ENCODE measurements around the gene OLFM1.
"Not testable (repeated sequence)": the region's sequence is repeated elsewhere in the genome, so short reads cannot be mapped to it uniquely, and the experiment has no call there.

The OLFM1 gene

DNA sequence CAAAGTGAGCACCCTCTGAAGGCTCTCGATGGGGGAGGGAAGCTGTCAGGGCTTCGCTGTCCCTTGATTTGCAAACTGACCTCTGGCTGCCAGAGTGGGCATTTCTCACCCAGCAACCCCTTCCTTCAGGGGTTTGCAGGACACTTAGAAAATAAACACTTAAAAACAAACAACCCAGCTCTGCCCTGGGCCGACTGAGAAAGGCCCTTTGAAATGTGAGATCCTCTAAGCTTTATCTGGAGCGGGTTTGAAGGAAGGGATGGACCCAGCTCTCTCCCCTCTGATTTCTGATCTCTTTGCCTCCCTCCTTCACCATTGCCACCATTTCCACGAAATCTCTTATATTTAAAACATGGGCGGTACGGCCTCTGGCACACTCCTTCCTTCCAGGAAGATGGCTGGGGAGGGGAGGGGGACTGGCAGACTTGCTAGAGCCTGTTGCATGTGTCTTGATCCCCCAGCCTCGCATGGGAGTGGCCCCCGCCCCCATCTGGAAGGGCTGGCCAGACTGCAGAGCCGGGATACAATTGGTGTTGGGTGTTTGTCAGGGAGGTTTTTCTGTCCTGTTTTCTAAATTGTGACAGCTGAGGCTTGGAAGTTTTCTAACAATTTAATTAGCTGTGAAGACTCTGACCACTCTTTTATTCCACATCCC lies 20.2 kb downstream of the OLFM1 start:
- DNase-seq (ENCODE audit: low read depth), result no peak

DNA sequence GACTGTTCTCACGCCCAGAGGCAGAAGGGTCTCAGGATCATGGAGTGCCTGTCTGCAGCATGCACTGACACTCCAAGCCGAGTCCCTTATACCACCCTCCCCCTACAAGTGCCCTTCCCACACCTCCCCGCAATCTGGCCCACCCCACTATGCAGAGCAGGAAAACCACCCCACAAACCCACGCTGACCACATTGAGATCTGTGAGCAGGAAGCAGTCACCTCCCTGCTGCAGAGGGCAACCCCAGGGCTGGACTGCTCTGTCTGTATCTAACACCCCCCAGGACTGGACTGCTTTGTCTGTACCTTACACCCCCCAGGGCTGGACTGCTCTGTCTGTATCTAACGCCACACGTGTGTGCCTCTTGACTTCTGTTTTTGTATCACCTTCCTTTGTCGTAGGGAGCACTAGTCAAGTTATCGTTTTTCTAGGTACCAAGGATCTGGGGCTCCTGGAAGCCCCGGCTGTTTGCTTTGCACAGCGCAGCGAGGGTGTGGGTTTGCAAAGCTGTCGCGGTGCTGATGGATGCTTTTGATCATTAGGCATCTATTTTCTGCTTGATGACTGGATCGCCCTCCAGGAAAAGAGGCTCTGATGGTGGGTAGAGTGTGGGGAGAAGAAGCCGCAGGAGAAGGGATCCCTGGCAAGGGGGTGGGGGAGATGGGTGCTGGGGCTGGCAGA lies 21.5 kb downstream of the OLFM1 start:
- DNase-seq (ENCODE audit: low read depth), result no peak

DNA sequence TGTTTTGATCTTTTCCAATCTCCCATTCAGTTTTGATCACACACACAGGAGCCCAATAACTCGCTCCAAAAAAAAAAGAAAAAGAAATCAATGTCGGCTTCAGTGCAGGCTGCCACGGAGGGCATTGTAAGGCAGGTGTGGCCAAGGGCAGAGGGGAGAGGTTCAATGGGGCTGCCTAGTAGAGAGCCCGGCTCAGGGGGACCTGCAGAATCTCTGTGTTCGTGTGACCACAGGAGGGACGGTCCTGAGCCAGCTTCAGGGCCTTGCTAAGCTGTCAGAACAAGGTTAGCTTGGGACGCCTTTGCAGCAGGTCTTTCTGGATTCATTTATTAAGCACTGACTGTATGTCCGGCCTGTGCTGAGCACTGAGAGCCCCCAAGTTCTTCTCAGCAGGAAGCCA lies 22.2 kb downstream of the OLFM1 start:
- no peak for DNase-seq (ENCODE audit: low read depth)

DNA sequence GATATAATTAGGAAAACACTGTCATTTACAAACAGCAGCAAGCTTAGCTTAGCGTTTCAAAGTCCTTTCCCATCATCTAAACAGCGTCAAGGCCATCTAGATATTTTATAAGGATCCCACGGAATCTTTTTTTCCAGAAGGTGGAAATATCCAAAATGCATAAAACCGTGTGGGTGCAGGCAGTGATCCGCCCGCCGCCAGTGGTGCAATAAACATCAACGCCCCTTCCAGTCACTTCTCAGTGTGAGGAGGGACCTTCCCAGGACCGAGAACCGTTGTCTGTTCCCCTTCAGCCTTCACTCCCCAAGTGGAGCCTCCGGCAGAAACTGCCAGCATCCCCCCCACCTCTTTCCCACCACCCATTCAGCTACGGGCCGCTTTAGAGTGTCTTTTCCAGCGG lies 22.9 kb downstream of the OLFM1 start:
- DNase-seq (ENCODE audit: low read depth), result no peak

DNA sequence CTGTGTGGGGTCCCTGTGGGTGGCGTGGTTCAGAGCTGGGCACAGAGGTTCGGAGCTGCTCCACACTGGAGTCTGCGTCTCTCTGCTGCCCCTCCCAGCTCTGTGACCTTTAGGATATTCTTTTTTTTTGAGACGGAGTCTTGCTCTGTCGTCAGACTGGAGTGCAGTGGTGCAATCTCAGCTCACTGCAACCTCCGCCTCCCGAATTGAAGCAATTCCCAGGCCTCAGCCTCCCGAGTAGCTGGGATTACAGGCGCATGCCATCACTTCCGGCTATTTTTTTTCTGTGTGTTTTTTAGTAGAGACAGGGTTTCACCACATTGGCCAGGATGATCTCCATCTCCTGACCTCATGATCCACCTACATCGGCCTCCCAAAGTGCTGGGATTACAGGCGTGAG lies 24.1 kb downstream of the OLFM1 start:
- DNase-seq (ENCODE audit: low read depth), result not testable (repeated sequence)

DNA sequence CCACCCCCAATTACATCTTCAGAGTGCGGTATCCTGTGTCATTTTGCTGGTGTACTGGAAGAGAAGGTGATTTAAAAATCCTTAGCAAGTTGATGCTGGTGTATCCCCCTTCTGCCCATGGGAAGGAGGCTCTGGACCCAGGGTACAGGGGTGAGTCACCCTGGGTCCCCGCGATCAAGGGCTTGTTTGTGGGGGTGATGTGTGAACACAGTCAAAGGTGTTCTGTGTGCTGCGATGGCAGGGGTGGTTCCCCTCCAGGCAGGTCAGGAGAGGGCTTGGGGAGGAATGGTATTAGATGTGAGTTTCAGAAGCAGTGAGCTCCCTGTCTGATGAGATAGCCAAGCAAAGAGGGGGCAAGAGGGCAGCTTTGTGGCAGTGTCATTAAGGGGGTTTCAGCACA lies 28.9 kb downstream of the OLFM1 start:
- DNase-seq (ENCODE audit: low read depth), result no peak

DNA sequence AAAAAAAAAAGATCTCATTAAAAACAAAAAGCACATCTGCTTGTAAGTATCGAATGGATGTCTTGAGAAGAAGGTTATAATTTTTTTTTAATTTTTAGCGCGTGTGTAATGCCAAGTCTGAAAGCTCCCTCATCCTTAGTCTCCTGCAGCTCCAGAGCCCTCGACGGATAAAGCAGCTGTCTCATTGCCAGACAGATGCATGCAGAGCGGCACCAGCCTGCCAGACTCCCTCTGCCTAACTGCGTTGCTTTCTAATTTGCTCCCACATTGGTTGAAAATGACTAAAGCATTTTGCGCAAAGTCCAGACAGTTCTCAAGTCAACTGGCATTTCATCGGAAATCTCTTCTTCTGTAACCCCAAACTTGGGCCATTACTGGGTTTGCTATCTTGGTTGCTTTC lies 29.4 kb downstream of the OLFM1 start:
- no peak for DNase-seq (ENCODE audit: low read depth)

DNA sequence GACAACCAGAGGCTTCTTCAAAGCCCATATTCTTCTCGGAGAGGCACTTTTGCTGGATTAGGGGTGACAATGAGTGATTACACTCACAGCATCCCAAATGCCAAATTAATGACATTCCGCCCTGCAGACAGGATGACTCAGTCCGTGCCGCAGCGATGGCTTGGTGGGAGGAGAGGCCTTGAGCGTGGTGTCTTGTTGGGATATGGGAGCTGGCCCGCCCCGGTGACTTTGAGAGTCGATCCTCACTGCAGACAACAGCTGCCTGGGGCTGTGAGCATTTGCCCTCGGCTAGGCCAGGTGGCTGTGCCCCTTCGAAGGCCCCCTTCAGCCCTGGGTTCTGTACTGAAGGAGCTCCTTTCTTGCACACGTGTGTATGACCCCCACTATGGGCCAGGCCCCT lies 29.8 kb downstream of the OLFM1 start:
- no peak for DNase-seq (ENCODE audit: low read depth)

DNA sequence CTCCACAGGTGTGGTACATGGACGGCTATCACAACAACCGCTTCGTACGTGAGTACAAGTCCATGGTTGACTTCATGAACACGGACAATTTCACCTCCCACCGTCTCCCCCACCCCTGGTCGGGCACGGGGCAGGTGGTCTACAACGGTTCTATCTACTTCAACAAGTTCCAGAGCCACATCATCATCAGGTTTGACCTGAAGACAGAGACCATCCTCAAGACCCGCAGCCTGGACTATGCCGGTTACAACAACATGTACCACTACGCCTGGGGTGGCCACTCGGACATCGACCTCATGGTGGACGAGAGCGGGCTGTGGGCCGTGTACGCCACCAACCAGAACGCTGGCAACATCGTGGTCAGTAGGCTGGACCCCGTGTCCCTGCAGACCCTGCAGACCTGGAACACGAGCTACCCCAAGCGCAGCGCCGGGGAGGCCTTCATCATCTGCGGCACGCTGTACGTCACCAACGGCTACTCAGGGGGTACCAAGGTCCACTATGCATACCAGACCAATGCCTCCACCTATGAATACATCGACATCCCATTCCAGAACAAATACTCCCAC lies 32.1 kb downstream of the OLFM1 start:
- DNase-seq (ENCODE audit: low read depth), result no peak

DNA sequence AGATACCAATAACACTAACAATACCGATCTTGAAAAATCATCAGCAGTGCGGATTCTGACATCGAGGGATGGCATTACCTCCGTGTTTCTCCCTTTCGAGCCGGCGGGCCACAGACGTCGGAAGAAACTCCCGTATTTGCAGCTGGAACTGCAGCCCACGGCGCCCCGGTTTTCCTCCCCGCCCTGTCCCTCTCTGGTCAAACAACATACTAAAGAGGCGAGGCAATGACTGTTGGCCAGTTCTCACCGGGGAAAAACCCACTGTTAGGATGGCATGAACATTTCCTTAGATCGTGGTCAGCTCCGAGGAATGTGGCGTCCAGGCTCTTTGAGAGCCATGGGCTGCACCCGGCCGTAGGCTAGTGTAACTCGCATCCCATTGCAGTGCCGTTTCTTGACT lies 32.8 kb downstream of the OLFM1 start:
- DNase-seq (ENCODE audit: low read depth), result no peak

DNA sequence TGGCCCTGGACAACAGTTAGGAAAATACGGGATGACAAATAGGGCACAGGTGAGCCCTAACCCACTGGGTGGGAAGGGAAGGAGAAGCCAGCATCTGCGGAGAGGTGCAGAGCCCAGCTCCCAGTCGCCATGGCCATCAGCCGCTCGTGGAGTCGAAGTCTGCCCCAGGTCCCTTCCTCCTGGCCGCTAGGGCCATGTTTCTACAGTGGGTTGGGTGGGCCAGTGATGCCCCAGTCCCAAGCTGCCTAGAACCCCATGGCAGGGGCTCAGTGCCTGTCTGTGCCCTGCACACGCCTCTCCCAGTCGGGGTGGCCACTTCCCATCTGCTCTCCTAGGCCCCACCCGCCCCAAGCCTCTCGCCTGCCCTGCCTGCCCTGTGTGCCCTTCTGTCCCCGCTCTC lies 34.8 kb downstream of the OLFM1 start:
- DNase-seq (ENCODE audit: low read depth), result no peak

DNA sequence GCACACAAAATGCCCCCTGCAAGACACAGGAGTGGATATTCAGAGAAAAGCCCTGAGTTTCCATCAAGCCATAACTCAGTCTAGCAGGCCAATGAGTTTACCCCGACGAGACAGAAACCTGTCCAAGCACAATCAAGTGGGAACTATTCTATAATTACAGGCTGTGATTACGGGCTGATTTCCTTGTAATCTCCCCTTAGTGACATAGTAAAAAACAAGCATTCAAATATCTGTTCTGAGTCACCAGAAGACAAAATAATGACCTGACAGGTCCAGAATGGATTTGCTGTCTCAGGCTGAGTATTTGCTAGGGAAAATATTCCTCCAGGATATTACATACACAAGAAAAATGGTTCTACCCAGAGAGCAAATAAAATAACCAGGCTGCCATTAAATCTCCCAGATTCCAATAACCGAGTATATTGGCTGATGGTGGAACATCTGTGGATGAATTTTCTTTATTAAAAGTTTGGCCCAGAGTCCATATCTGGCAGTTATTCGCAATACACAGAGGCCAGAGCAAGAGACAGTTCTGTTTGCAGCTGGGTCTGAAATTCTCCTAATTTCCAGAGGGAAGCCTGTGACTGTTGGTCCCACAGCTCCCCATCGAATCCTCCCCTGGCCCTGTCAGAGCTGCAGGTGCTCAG lies 35.8 kb downstream of the OLFM1 start:
- DNase-seq (ENCODE audit: low read depth), result no peak

DNA sequence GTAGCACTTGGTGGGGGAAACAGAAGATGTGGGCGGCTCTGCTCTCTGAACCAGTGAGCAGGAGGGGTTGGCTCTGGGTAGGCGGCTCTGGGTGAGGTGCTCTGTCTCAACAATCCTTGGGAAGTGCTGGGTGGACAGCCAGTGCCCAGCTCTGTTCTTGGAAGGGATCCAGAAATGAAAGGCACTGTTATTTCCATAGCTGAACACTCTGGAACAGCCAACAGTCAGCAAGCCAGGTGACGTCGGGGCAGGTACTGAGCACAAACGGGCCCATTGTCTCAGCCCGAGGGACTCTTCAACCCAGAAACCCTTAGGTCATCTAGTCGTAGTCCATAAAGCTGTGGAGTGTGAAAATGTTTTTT lies 36.3 kb downstream of the OLFM1 start:
- DNase-seq (ENCODE audit: low read depth), result no peak

DNA sequence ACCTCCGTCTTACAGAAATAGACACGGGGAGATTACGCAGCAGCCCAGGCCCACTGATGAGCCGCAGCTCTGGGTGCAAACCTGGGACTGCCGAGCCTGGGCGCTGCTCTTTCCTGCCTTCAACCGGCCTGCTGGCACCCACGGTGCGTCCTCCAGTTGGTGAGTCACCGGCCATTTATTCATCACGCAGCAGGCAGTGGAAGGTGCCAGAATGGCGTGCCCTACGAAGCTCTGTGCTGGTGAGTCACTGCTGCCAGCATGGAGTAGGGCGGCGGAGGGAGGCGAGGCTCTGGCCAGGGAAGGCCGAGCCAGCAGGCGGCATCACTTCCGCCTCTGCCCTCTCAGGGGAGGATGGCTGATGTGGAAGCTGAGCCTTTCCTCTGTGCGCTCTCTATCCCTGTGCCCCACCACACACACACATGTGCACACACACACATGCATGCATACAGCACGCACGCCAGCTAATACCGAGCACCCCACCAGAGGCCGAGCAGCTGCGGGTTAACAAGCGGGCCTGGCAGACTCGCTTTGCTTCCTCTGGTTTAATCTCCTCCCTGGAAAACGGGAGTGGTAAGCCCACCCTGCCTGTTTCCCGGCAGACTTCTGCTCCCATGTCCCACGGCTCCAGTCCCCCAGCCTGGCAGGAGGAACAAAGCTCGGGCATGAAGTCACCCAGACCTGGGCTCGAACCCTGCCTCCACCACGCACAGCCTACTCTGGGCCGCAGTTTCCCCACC lies 39.2 kb downstream of the OLFM1 start:
- DNase-seq (ENCODE audit: low read depth), result no peak

DNA sequence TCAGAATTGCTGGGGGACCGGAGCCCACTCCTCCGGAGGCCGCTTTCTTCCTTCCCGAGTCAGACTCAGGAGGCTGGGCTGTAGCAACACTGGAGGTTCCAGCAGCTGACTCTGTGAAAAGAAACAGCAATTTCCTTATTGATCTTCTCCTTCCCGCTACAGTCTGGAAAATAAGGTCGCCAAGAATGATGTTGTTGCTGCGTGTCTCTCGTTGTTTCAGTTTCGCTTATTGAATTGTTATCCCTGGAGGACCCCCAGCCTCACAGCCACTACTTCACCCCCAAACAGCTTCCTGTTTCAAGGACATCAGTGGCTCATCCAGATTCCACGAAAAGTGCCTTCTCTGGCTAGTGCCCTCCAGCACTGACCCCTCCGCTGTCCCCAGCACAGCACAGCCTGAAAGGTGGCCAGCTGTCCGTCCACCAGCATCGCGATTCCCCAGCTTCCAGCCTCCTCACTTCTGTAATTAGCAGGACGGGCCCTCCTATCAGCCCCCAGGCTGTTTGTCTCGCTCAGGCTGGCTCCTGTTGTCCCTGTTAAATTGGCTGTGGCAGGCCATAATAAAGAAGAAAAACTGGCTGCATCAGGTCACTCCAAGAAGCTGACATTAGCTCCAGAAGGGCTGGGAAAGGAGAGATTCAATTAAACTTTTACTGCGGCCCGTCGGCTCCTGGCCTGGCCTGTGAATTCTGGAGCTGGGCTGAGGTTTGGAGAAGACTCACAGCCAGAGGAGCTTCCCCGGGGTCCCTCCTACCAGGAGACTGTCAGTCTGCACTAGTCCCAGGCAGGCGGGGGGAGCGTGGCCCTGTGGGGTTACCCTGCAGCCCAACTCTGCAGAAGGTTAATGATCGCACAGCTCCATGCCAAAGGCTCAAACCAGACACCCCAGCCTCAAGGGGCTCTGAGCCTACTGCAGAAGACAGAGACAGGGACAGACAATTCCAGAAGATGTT lies 40.5 kb downstream of the OLFM1 start:
- DNase-seq (ENCODE audit: low read depth), result no peak

DNA sequence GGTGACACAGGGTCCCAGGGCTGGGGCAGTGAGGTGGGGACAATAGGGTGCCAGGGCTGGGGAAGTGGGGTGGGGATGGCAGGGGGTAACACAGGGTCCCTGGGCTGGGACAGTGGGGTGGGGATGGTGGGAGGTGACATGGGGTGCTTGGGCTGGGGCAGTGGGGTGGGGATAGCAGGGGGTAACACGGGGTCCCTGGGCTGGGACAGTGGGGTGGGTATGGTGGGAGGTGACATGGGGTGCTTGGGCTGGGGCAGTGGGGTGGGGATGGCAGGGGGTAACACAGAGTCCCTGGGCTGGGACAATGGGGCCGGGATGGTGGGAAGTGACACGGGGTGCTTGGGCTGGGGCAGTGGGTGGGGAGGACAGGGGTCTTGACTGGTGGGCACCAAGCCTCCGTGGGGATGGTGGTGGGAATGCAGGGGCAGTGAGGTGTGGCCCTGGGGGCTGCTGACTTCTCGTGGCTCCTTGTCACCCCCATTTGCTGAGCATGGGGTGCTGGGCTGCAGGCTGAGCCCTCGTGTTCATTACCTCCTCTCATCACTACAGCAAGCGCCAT lies 41.7 kb downstream of the OLFM1 start:
- no peak for DNase-seq (ENCODE audit: low read depth)

DNA sequence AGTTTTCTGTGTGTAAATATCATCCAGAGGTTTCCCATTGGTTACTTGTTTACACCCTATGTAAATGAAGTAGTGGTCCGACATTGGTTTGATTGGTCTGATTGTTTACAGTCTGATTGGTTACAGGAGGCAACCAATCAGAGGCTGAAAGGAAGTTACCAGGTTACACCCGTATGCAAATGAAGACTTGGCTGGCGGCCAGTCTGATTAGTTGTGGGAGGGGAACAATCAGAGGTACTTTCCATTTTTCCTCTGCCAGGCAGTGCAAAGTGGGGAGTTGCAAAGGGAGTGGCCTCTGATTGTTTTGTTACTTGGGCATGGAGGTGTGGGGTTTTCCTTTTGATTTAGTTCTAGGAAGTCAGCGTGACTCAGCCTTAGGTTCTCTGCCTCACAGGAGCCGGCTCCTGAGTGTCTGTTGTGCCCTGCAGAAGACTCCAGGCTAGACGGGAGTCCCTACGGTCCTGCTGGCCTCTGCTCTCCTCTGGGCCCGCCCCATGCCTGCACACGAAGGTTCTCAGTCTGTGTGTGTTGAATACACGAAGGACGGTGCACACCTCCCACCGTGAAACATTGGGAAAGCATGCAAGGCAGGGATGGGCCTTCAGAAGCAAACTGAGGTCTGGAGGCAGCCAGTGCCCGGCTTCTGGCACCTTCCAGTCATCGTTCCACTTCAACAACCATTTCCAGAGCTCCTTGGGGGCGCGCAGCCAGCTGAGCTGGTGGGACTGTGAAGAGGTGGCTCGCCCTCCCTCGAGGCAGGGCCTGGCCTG lies 42.9 kb downstream of the OLFM1 start:
- DNase-seq (ENCODE audit: low read depth), result no peak

DNA sequence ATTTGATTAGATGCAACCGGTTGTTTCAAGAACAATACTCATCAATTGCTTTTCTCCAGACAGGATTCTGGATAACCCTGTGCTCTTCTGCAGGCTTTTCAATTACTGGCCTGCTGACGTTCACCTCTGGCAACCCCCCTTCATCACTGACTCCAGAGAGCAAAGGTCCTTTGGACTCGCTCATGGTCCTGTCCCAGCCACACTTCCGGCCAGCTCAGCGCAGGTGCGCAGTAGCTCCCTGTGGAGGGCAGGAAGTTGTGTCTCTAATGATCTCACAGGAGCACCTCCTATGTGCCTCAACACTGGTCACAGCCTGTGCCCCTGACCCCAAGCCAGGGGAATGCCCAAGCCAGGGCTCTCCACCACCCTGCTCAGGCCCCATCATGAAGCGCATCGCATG lies 44.0 kb downstream of the OLFM1 start:
- DNase-seq (ENCODE audit: low read depth), result no peak

DNA sequence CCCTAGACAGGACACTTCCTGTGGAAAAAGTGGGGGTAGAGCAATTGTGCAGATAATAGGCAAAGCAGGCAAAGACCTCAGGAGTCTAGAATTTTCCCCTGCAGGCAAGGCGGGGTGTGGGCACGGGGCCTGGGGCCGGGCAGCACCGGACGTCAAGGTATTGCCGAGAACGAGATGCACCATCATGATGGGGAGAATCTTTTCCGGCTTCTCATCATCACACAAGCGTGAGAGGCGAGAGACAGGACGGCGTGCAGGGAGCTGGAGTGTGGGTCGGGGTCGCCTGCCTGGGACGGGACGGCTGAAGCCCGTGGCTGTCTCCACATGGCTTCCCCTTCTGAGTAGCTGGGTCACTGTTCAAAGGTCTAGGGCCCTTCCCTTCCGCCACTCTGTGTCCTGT lies 44.5 kb downstream of the OLFM1 start:
- DNase-seq (ENCODE audit: low read depth), result no peak

DNA sequence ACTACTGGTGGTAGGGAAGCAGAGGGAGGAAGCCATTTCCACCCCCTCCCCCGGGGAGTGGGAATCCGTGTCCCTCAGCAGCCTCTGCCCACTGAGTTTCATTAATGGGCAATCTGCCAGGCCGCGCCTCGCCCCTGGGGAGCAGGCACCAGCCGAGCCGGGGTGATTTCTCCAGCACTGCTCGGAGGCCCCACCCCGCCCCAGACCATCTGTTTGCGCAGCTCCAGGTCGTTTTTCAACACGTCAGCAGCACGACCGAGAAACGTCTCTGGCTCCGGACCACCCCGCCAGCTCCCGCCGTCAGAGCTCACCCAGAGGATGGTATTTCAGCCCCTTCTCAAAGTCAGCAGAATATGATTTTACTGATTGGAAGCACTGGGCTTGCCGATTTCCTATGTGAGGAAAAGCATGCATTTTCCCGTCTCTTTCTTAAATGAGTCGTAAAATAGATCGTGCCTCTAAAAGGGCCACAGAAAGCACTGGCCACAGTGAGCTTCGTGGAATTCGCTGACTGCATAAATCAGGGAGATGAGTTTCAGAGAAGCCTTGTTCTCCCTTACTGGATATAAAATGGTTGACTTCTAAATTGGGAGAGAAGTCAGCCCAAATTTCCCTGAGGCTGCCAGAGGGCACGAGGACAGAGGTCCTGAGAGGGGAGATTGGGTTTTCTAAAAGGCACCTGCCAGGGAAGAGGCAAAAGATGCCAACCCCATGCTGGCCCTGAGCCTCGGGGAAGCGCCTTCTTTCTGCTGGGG lies 47.0 kb downstream of the OLFM1 start:
- DNase-seq (ENCODE audit: low read depth), result no peak

Data from EH (cell line).